H1 (cell line): ENCODE results near the gene SSC5D. TPM values are rescaled to one million over a fixed set of nuclear protein-coding genes. Genes with fewer than 3 reads are reported as not detected.

Experiments used
- CBX8 ChIP-seq: fragments of 300-800, 300-1000 bp; sonication (generic); IDR thresholded peaks from 2 replicates; pipeline ENCODE4 v1.7.1; 2016; ENCODE audit warnings: low read depth, low read length, borderline replicate concordance
- FOSL1 ChIP-seq: IDR thresholded peaks from 2 replicates; pipeline ENCODE4 v1.6.1; 2011; ENCODE audit warnings: mild to moderate bottlenecking, low read depth, low read length, moderate library complexity; ENCODE audit not compliant: insufficient read depth
- JUN ChIP-seq: IDR thresholded peaks from 2 replicates; pipeline ENCODE4 v1.6.1; 2011; ENCODE audit warnings: low read depth, mild to moderate bottlenecking, improper control_type of control experiment, low read length
- NANOG ChIP-seq: IDR thresholded peaks from 2 replicates; pipeline ENCODE4 v1.6.1; 2011; ENCODE audit warnings: low read length, low read depth, mild to moderate bottlenecking, inconsistent platforms; ENCODE audit not compliant: insufficient read depth, poor library complexity, severe bottlenecking
- PHF8 ChIP-seq: fragments of 200-600 bp; sonication (generic); conservative IDR thresholded peaks from 2 replicates; pipeline ENCODE4 v1.7.1; 2012; ENCODE audit warnings: low read depth, mild to moderate bottlenecking, inconsistent platforms, low read length, moderate library complexity
- RNF2 ChIP-seq: fragments of 200-900, 300-1000 bp; sonication (generic); IDR thresholded peaks from 2 replicates; pipeline ENCODE4 v1.7.1; 2016; ENCODE audit warnings: borderline replicate concordance, low read depth, mild to moderate bottlenecking, antibody characterized with exemption, low read length; ENCODE audit not compliant: poor library complexity, severe bottlenecking; ENCODE audit errors: missing control alignments
- TCF12 ChIP-seq: IDR thresholded peaks from 2 replicates; pipeline ENCODE4 v1.6.1; 2011; ENCODE audit warnings: low read depth, mild to moderate bottlenecking, low read length
- YY1 ChIP-seq: IDR thresholded peaks from 2 replicates; pipeline ENCODE4 v1.6.1; 2011; ENCODE audit warnings: low read depth, mild to moderate bottlenecking, low read length
- polyA plus RNA-seq, 7 experiments: library from polyadenylated mRNA; depleted of rRNA in 3 of 7; stranded (reverse) in 5 of 7; unstranded in 2 of 7; fragments of >200 nt in 5 of 7; fragments of 200-250 nt in 2 of 7; gene quantifications; 1 replicate in 5 of 7; 2 replicates in 1 of 7; 4 replicates in 1 of 7; pipeline versions ENCODE4 v1.2.1 to v1.2.3, GENCODE V29; 2011 to 2013; ENCODE audit warnings: missing spikeins in 2 of 7, mixed read lengths in 2 of 7
- total RNA-seq: library from RNA; stranded (reverse); fragmentation: NEBNext Ultra II Directional; extraction: Animal tissue kit (Norgen Biotek cat#: 25700); gene quantifications from 2 replicates; pipeline ENCODE4 v1.2.1, GENCODE V29; 2021

SSC5D gene
- total and polyA plus RNA-seq, 2 of the 8 experiments (the other 6 are each of a cell fraction or from before 2014, with no cell fraction given), result 0.39 to 1.7 TPM

DNA sequence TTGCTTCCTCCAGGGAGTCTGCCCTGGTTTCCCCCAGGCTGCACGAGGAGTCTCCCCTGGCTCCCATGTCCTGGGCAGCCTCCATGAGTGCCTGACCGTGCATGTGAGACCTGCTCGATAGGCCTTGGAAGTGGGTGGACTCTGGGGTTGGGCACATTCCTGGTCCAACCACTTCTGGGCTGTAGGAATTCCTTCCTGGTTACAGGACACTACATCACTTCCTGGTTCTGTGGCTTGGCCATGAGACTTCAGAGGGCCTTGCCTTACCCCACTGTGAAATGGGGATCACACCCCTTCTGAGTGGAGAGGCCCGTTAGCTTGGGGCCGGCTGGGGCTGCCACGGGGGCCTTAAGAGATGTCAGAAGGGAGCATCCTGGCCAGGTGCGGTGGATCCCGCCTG is 15.8 kb upstream of the SSC5D start (continued):
- TF ChIP-seq JUN (no peak), TCF12 (no peak), PHF8 (no peak), YY1 (no peak), NANOG (no peak), RNF2 (no peak), CBX8 (no peak), FOSL1 (no peak)
